GM12801 (cell line): ENCODE measurements around the gene TRAF1.

Source experiments
- TF ChIP-seq, protein P1 (sequence below): IDR thresholded peaks from one replicate; pipeline ENCODE4 v1.5.1; 2011; ENCODE audit warnings: control low read depth; ENCODE audit not compliant: insufficient read length; ENCODE audit errors: extremely low read depth

TRAF1 gene

DNA sequence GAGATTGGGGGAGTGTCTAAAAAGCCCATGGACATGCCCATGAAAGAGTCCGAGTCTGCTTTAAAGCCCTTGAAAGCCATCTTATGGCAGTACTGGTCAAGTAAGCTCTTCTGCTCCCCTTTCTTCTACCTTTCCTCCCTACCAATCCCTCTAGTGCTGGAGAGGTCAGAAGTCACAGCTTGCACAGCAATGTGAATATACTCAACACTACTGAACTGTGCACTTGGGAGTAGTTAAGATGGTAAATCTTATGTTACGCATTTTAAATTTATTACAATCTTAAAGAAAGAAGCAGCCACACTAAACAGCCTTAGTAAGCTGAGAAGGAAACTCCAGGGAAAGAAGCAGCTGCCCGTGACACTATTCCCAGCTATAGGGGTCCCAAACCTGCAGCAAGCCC, 12.3 kb upstream of the TRAF1 start:
- TF ChIP-seq, protein P1, sequence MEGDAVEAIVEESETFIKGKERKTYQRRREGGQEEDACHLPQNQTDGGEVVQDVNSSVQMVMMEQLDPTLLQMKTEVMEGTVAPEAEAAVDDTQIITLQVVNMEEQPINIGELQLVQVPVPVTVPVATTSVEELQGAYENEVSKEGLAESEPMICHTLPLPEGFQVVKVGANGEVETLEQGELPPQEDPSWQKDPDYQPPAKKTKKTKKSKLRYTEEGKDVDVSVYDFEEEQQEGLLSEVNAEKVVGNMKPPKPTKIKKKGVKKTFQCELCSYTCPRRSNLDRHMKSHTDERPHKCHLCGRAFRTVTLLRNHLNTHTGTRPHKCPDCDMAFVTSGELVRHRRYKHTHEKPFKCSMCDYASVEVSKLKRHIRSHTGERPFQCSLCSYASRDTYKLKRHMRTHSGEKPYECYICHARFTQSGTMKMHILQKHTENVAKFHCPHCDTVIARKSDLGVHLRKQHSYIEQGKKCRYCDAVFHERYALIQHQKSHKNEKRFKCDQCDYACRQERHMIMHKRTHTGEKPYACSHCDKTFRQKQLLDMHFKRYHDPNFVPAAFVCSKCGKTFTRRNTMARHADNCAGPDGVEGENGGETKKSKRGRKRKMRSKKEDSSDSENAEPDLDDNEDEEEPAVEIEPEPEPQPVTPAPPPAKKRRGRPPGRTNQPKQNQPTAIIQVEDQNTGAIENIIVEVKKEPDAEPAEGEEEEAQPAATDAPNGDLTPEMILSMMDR: no peak

DNA sequence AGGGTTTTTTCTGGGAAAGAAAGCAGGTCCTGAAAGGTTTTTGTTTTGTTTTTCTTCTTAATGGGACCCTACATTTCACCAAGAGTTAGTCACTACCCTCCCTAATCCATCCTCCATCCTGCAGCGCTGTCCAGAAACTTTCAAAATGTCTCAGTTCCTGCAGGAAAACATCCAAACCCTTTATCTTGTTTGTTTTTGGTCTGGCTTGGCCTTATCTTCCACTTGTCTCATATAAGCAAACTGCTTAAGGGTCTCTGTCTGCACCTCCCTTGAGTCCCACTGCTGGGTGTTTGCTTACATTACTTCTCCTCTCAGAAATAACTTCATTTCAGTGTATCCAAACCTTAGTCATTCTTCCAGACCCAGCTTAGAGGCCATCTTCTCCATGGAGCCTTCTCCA, 11.0 kb upstream of the TRAF1 start:
- TF ChIP-seq, protein P1: no peak

DNA sequence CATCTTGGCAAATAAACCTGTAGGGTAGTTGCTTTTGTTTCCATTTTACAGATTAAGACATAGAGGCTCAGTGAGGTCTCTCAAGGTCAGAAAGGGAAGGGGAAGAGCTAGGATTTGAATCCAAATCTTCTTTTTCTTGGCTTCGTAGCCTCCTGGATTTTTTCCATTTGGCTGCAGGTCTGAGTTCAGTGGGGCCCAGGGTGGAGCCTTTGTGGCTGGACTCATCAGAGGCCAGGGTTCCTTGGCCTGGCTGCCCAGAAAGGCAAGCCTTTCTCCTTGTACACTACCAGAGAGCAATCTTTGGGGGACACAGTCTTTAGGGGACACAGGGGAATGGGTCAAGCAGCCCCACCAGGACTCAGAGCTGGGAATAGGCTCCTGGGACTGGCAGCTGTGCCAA, 10.5 kb upstream of the TRAF1 start:
- TF ChIP-seq, protein P1: no peak

DNA sequence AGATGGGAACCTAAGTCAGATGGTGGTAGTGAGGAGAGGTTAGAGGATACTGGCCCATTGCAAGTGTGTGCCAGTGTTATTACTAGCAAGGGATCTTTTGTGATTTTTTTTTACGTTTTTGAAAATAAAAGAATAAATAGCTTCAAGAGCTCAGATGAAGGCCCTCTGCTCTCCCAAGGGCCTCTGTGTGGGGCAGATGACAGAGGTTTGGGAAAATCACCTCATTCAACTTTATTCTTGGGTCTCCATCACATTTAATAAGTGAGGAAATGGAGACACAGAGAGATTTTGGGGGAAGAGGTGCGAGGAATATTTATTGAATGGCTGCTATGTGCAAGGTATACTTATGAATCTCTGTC, 10.1 kb upstream of the TRAF1 start:
- TF ChIP-seq, protein P1: no peak

DNA sequence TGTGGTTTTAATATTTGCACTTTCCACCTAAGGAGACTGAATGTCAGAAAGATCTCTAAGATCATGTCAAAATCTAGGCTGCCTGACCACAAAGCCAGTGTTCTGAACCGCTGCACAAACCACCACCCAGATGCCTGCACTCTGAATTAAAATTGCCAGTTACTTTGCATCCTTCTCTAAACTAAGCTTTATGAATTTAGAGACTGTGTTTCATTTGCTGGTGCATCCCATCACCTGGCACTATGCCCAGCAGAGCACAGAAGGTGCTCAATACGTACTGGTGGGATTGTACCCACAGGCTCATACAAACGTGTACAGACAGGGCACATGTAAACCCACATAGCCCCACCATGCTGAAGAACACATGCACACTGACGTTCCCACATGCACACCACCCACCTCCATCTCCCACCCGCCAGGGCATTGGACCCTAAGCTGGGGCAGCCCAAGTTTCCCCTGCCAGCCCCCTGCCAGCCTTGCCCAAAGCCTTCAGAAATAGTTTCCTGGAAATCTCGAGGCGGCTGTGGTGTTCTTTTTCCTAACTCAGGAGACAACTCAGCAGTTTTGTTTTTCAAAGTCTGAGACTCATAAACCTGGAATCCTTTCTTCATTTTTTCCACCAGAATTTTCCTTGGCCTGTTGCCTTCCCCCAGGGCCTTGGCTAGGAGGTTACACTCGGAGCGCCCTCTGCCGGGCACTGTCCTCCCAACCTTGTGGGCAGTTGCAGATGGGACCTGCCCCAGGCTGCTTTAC, 9.6 kb upstream of the TRAF1 start:
- TF ChIP-seq, protein P1: peak; percentile 81

DNA sequence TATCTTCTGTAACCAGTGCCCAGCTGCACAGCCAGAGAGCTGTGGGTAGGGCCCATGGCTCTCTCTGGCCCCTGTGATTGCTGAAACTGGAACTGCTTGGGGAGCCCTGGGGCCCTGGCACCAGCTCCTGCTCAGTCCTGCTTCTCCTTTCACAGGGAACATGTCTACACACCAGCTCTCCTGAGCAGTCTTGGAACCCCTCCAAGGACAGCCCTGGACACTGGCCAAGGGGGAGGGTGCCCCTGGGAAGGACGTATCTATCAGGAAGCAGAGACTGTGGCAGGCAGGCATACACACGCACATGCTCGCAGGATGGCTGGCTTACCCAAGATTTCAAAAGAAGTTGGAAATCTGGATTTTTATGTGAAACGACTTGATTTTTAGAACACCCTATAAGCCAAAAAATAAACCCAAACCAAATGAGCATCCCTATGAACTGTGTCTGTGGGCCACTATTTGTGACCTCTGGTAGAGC, 8.8 kb upstream of the TRAF1 start:
- TF ChIP-seq, protein P1: no peak

DNA sequence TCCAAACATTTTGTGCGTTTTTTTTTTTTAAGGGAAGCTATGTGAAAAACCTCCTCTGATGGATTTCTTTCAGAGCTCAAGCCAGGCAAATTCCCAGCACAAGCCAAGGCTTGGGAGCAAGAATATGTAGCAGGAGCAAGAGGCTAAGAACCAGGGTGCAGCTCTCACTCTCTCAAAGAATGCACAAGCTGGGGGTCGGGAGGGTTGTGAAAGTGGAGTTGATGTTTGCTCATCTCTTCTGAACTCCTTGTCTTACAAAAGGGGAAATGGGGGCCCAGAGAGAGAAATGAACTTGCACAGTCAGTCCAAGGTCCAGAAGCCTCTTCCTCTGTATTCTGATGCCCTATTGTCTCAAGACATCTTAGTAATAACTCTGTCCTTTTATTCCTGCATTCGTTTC, 7.7 kb upstream of the TRAF1 start:
- TF ChIP-seq, protein P1: no peak
